DND-41 (cell line): ENCODE data around the gene NPIPA5.

Experiments used
- CTCF ChIP-seq: IDR thresholded peaks from 2 replicates; pipeline ENCODE4 v1.5.1; 2012; ENCODE audit warnings: borderline replicate concordance, low read length, moderate library complexity, mild to moderate bottlenecking; ENCODE audit not compliant: poor library complexity, severe bottlenecking; ENCODE audit errors: extremely low read depth
- EZH2 ChIP-seq: IDR thresholded peaks from 3 replicates; pipeline ENCODE4 v1.6.1; 2012; ENCODE audit warnings: borderline replicate concordance, low read depth, mild to moderate bottlenecking, moderate library complexity, low read length, inconsistent platforms; ENCODE audit not compliant: severe bottlenecking

- TF ChIP-seq CTCF = no peak
- no peak for TF ChIP-seq EZH2
Measured at GRCh38 chr16:15418206-15418605, 40.1 kb upstream of the NPIPA5 start.
